Gastroesophageal sphincter (tissue), 3 donors: ENCODE measurements around the gene IL9.

ENCODE experiments used
- EP300 ChIP-seq: sonication (generic); formaldehyde crosslinking; IDR thresholded peaks from one replicate; pipeline ENCODE4 v1.6.1; 2017; ENCODE audit warnings: antibody characterized with exemption, mild to moderate bottlenecking
- POLR2A ChIP-seq, 2 donors: fragments of 450-650 bp; IDR thresholded peaks; one replicate each; pipeline ENCODE4 v1.6.1; 2017; ENCODE audit warnings: antibody characterized with exemption in 2 of 2, mild to moderate bottlenecking in 2 of 2, moderate library complexity in 1 of 2
- POLR2AphosphoS5 ChIP-seq: sonication (generic); formaldehyde crosslinking; IDR thresholded peaks from one replicate; pipeline ENCODE4 v1.6.1; 2017; ENCODE audit warnings: antibody characterized with exemption
- TF ChIP-seq, protein P1 (sequence below), 4 experiments: fragments of 200-600 bp in 2 of 4; fragments of 450-650 bp in 2 of 4; sonication (generic) in 1 of 4; IDR thresholded peaks; one replicate each; pipeline ENCODE4 v1.5.1; 2017 to 2019; ENCODE audit warnings: antibody characterized with exemption in 4 of 4, mild to moderate bottlenecking in 2 of 4, moderate library complexity in 2 of 4

- TF ChIP-seq EP300 = no peak
- TF ChIP-seq, protein P1, sequence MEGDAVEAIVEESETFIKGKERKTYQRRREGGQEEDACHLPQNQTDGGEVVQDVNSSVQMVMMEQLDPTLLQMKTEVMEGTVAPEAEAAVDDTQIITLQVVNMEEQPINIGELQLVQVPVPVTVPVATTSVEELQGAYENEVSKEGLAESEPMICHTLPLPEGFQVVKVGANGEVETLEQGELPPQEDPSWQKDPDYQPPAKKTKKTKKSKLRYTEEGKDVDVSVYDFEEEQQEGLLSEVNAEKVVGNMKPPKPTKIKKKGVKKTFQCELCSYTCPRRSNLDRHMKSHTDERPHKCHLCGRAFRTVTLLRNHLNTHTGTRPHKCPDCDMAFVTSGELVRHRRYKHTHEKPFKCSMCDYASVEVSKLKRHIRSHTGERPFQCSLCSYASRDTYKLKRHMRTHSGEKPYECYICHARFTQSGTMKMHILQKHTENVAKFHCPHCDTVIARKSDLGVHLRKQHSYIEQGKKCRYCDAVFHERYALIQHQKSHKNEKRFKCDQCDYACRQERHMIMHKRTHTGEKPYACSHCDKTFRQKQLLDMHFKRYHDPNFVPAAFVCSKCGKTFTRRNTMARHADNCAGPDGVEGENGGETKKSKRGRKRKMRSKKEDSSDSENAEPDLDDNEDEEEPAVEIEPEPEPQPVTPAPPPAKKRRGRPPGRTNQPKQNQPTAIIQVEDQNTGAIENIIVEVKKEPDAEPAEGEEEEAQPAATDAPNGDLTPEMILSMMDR (IDR thresholded peaks at IDR 0.05) = no peak
- no peak for TF ChIP-seq POLR2A (IDR thresholded peaks at IDR 0.05)
- TF ChIP-seq POLR2AphosphoS5 = no peak
These were observed 43.5 kb downstream of the IL9 start for GRCh38 chr5:135851915-135852845.
